T-cell (primary cell): Measurements from ENCODE around the gene ARHGAP45. TPM values are rescaled to one million over a fixed set of nuclear protein-coding genes. Genes with fewer than 3 reads are reported as not detected.
"Not testable (repeated sequence)": the region's sequence is repeated elsewhere in the genome, so short reads cannot be mapped to it uniquely, and the experiment has no call there.

ENCODE experiments used
- ATAC-seq, 4 experiments: fragments of 200-7000 bp in 3 of 4; fragments of 150-1000 bp in 1 of 4; cut with Tn5 transposase; replicated peaks in 1 of 4; 1 replicate in 3 of 4; 2 replicates in 1 of 4; pipeline ENCODE4 v1.10.0; 2021; ENCODE audit warnings: moderate library complexity in 3 of 4, mild to moderate bottlenecking in 2 of 4, moderate number of reproducible peaks in 1 of 4
- CTCF ChIA-PET, 2 donors: fragments of 300-600 bp; sonication (Branson Sonifier 250); formaldehyde crosslinking; loops; one replicate each; lab custom pipeline; 2022; ENCODE audit warnings: antibody characterized with exemption in 2 of 2; lab: Charles Lee
- POLR2A ChIA-PET, 2 donors: fragments of 300-600 bp; sonication (Branson Sonifier 250); formaldehyde crosslinking; loops; one replicate each; lab custom pipeline; 2022; ENCODE audit warnings: antibody characterized with exemption in 2 of 2; lab: Charles Lee
- DNase-seq, 35 experiments: peaks; one replicate each; pipeline versions ENCODE4 v3.0.0 to v3.0.0-alpha.2; 2013 to 2023
- H3K27ac ChIP-seq: one replicate; pipeline ENCODE4 v1.5.1; 2013; ENCODE audit warnings: low read length
- H3K27me3 ChIP-seq, 2 experiments: replicated peaks in 1 of 2; 1 replicate in 1 of 2; 2 replicates in 1 of 2; pipeline versions ENCODE4 v1.6.1 to v1.7.0; 2013; ENCODE audit warnings: low read length in 1 of 2, mixed read lengths in 1 of 2; ENCODE audit not compliant: control insufficient read depth in 2 of 2, insufficient read depth in 2 of 2; ENCODE audit errors: extremely low read depth in 1 of 2
- H3K36me3 ChIP-seq, 2 donors: 1 replicate in 1 of 2; 2 replicates in 1 of 2; pipeline versions ENCODE4 v1.6.1 to v1.7.0; 2013; ENCODE audit warnings: low read length in 1 of 2; ENCODE audit not compliant: control insufficient read depth in 2 of 2, insufficient read depth in 1 of 2; ENCODE audit errors: extremely low read depth in 1 of 2
- H3K4me1 ChIP-seq, 2 experiments: 1 replicate in 1 of 2; 2 replicates in 1 of 2; pipeline versions ENCODE4 v1.6.1 to v1.7.0; 2013; ENCODE audit warnings: low read length in 2 of 2, mixed read lengths in 1 of 2; ENCODE audit not compliant: insufficient read depth in 2 of 2, control insufficient read depth in 1 of 2; ENCODE audit errors: extremely low read depth in 1 of 2
- H3K4me3 ChIP-seq, 2 donors: 1 replicate in 1 of 2; 2 replicates in 1 of 2; pipeline versions ENCODE4 v1.5.1 to v1.7.0; 2013; ENCODE audit warnings: mild to moderate bottlenecking in 2 of 2, low read length in 1 of 2, moderate library complexity in 1 of 2; ENCODE audit not compliant: control insufficient read depth in 1 of 2; ENCODE audit errors: extremely low read depth in 1 of 2
- H3K9me3 ChIP-seq: 2 replicates; pipeline ENCODE4 v1.7.0; 2013
- H3K27ac Mint-ChIP-seq, 2 donors: one replicate each; pipeline ENCODE4 v1.8.0; 2020 to 2021; ENCODE audit warnings: mild to moderate bottlenecking in 2 of 2, mixed read lengths in 2 of 2
- H3K27me3 Mint-ChIP-seq, 2 donors: one replicate each; pipeline ENCODE4 v1.8.0; 2021 to 2022; ENCODE audit warnings: mixed read lengths in 2 of 2
- H3K36me3 Mint-ChIP-seq: one replicate; pipeline ENCODE4 v1.8.0; 2021; ENCODE audit warnings: mixed read lengths
- H3K4me1 Mint-ChIP-seq, 3 donors: one replicate each; pipeline ENCODE4 v1.8.0; 2020 to 2022; ENCODE audit warnings: mixed read lengths in 3 of 3, mild to moderate bottlenecking in 1 of 3
- H3K4me3 Mint-ChIP-seq, 3 donors: one replicate each; pipeline ENCODE4 v1.8.0; 2020 to 2022; ENCODE audit warnings: mild to moderate bottlenecking in 3 of 3, mixed read lengths in 3 of 3, moderate library complexity in 3 of 3
- H3K9me3 Mint-ChIP-seq, 3 donors: one replicate each; pipeline ENCODE4 v1.8.0; 2020 to 2022; ENCODE audit warnings: mixed read lengths in 3 of 3
- whole genome bisulfite sequencing: methylation state at CpG from one replicate; pipeline ENCODE4 v1.1.5; 2013; ENCODE audit warnings: missing lambda C conversion rate; ENCODE audit not compliant: insufficient coverage; 5-methylcytosine and 5-hydroxymethylcytosine counted together
- total RNA-seq, 35 experiments: library from RNA in 6 of 35; stranded (reverse) in 6 of 35; fragments of 120-200 nt in 1 of 35; gene quantifications; one replicate each; pipeline versions ENCODE4 v1.2.1 to v1.2.4 and lab custom pipeline; 2013 to 2026

The ARHGAP45 gene
- total RNA-seq, 5 donors from 2014 or later (not counting 1 experiment from before 2014, with no cell fraction given), result 729 to 1,130 (median 1,073) TPM

DNA sequence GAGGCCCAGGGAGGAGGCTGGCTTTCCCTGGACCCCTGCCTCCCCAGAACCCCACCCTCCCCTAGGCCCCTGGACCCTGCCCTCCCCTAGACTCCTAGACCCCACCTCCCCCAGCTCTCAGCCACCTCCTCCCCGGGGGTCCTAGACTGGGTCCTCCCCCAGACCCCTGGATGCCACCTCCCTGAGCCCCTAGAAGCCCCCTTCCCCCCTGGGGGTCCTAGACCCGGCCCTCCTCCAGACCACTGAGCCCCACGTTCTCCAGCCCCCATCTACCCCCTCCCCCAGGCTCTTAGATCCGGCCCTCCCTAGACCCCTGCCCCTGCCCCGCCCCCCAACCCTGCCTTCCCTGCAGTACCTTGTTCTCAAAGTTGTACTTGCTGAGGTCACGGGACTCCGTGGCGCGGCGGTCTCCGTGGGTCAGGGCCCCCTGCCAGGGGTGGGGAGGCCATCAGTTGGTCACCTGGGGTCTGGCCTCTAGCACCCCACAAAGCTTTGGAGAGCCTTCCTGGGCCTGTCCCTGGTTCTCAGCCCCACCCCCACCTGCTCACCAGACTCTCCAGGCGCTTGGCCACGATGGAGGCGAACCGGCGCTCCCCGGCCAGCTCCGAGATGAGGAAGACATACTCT, 44.8 kb downstream of the ARHGAP45 start:
- H3K4me3 Mint-ChIP-seq, result no peak overlapping the region
- ATAC-seq, result no peak
- POLR2A ChIA-PET, result interaction anchor here in 1 of 2 donors (0.6 kb wide), 2 partner anchors 46 to 340 kb away, joined by 5 read pairs; no protein-coding TSS in a partner anchor

DNA sequence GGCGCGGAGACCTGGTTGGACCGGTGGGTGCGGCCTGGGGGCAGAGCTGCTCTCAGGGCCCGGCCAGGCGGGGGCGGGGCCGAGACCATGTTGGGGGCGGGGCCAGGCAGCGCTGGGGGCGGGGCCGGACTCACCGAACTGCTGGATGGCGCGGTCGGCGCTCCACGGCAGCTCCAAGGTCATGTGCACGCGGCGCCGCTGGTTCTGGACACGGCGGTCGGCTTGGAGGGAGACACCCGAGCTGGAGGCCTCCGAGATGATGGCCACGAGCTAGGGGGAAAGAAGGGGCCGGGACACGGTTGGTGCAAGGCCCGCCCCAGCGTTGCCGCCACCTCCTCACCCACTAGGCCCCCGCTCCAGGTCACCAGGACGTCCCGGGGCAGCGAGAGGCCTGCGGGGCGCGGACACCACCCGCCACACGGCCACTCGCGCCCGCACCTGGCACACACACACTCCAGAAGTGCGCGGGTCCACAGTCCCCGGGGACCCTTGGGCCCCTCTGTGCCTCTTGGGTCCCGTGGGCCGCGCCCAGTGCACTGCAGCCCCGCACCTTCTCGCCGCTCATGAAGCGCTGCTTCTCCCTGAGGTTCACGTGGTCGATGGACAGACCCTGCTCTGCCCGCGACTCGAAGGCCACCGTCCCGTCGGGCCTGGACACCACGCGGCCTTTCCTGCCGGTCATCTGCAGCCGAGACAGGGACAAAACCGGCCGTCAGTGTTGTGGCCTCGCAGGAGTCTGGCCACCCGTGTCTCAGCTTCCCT, 45.5 kb downstream of the ARHGAP45 start:
- Histone ChIP-seq H3K36me3 (peaks cover 14 to 58% of the 10 kb centered on the region in 2 donors), H3K27ac (no peak overlapping the region), H3K4me1 (peaks cover 0 to 19% of the 10 kb centered on the region in 2 experiments), H3K27me3 (no peaks in the 10 kb centered on the region), H3K4me3 (no peak overlapping the region), H3K9me3 (no peaks in the 10 kb centered on the region)
- H3K36me3 Mint-ChIP-seq, result no peaks in the 10 kb centered on the region
- DNase-seq (peak in 1 of 35 experiments; percentile 23), ATAC-seq (no peak)
- 93% methylated on average over 66 of the region's 71 CpGs for WGBS
- no peak overlapping the region for H3K4me3 Mint-ChIP-seq
- ChIA-PET CTCF (interaction anchor here in 1 of 2 donors (0.6 to 0.7 kb wide), 3 partner anchors 21 to 189 kb away, joined by 3 to 6 read pairs (median 3); no protein-coding TSS in a partner anchor), POLR2A (interaction anchor here in 1 of 2 donors (0.6 kb wide), 2 partner anchors 45 to 339 kb away, joined by 5 read pairs; no protein-coding TSS in a partner anchor)
- no peaks in the 10 kb centered on the region for H3K27me3 Mint-ChIP-seq
- no peak overlapping the region for H3K27ac Mint-ChIP-seq
- no peaks in the 10 kb centered on the region for H3K9me3 Mint-ChIP-seq
- peaks cover 0 to 2% (median 1%) of the 10 kb centered on the region in 3 donors for H3K4me1 Mint-ChIP-seq

More for the DNA sequence above, 44.8 kb downstream of the ARHGAP45 start:
- WGBS, result 96% methylated on average over 13 of the region's 18 CpGs
- Histone ChIP-seq H3K4me1 (peaks cover 0 to 24% of the 10 kb centered on the region in 2 experiments), H3K36me3 (peaks cover 11 to 54% of the 10 kb centered on the region in 2 donors), H3K9me3 (no peaks in the 10 kb centered on the region), H3K4me3 (no peak overlapping the region), H3K27ac (no peak overlapping the region), H3K27me3 (no peaks in the 10 kb centered on the region)
- H3K27ac Mint-ChIP-seq, result no peak overlapping the region
- H3K36me3 Mint-ChIP-seq, result no peaks in the 10 kb centered on the region
- H3K27me3 Mint-ChIP-seq, result no peaks in the 10 kb centered on the region
- CTCF ChIA-PET, result interaction anchor here in 1 of 2 donors (0.6 to 0.7 kb wide), 3 partner anchors 21 to 189 kb away, joined by 3 to 6 read pairs (median 3); no protein-coding TSS in a partner anchor
- DNase-seq, result no peak
- peaks cover 0 to 4% (median 3%) of the 10 kb centered on the region in 3 donors for H3K4me1 Mint-ChIP-seq
- no peaks in the 10 kb centered on the region for H3K9me3 Mint-ChIP-seq

DNA sequence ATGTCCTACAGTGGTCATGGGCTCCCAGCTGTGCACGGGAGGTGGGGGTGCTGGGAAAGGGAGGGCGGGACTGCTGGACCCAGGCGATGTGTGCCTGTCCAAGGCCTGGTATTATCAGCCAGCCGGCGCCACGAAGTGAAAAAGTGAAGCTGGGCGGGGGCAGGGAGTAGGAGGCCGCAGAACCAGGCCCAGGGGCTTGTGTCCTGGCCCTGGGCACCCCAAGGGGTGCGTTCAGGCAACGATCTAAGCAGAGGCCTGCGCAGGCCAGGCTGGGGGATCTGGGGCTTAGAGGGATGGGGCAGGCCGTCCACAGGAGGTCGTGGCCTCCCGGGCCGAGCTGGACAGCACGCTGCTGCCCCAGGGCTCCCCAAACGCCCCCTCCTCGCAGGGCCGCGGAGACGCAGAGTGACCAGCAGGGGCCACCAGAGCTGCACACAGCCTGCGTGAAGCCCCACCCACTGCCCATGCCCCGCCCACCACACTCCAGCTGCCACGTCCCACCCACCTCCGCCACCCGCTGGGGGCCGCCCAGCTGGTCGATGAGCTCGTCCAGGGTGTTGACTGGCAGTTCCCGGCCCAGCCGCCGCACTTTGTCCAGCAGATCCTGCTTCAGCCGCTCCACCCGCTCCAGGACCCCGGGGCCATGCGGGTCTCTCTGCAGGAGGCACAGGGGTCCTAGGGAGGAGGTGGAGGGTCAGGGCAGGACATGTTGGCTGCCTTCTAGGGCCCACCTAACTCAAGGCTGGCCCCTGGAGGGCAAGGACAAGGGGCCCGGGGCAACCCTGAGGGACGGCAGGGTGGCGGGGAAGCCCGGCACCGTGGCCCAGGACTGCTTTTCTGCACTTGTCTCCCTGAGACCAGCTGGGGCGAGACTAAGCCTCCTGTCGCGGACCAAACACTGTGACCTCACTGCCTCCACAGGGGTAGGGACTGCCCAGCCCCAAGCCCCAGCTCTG, 46.3 kb downstream of the ARHGAP45 start:
- ATAC-seq, result peak; percentile 81 to 86 (median 84)
- H3K4me3 ChIP-seq, result no peak overlapping the region
- Mint-ChIP-seq H3K9me3 (no peaks in the 10 kb centered on the region), H3K4me3 (no peak overlapping the region), H3K27ac (peak overlapping the region; percentile 31 to 34), H3K36me3 (no peaks in the 10 kb centered on the region), H3K4me1 (peaks cover 0 to 2% (median 1%) of the 10 kb centered on the region in 3 donors), H3K27me3 (no peaks in the 10 kb centered on the region)
- CTCF ChIA-PET, result interaction anchor here (0.6 to 1.1 kb wide), 6 partner anchors 17 to 1524 kb away, joined by 3 to 4 read pairs (median 3); no protein-coding TSS in a partner anchor
- DNase-seq, result peak; percentile 50 to 90 (median 81)
- no peaks in the 10 kb centered on the region for H3K27me3 ChIP-seq
- POLR2A ChIA-PET, result interaction anchor here (0.6 to 0.7 kb wide), 3 partner anchors 21 to 156 kb away, joined by 3 to 10 read pairs (median 3); partner anchors contain the start of gene CIRBP (in 1 of the 2)
- peaks cover 0 to 19% of the 10 kb centered on the region in 2 experiments for H3K4me1 ChIP-seq
- H3K9me3 ChIP-seq, result no peaks in the 10 kb centered on the region
- 50% methylated on average over 34 of the region's 44 CpGs for WGBS
- peaks cover 15 to 66% of the 10 kb centered on the region in 2 donors for H3K36me3 ChIP-seq
- H3K27ac ChIP-seq, result peak overlapping the region; percentile 49

DNA sequence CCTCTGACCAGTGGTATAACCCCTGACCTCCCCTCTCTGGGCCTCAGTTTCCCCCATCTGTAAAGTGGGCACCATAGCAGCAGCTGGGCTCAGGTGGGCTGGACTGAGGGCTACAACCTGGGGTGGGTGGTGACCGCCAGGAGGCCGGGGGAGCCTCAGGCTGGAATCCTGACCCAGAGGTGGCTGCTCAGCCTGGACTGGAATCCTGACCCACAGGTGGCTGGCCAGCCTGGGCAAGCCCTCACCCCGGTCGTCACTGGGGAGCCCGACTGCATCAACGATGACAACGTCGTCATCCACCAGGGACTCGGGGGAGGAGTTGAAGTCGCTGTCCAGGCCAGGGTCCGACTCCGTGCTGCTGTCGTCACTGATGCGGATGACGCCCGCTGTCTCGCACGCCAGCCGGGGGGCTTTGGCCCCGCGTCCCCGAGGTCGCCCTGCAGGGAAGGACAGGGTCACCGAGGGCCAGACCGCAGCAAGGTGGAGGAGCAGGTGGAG, 47.1 kb downstream of the ARHGAP45 start:
- Histone ChIP-seq H3K4me3 (no peak overlapping the region), H3K27ac (peak overlapping the region; percentile 49), H3K27me3 (no peaks in the 10 kb centered on the region), H3K36me3 (peaks cover 20 to 73% of the 10 kb centered on the region in 2 donors), H3K4me1 (peaks cover 0 to 19% of the 10 kb centered on the region in 2 experiments), H3K9me3 (no peaks in the 10 kb centered on the region)
- WGBS, result 96% methylated on average over 25 of the region's 25 CpGs
- DNase-seq (no peak), ATAC-seq (no peak)
- ChIA-PET CTCF (interaction anchor here (0.6 to 1.1 kb wide), 5 partner anchors 16 to 1523 kb away, joined by 3 to 4 read pairs (median 3); no protein-coding TSS in a partner anchor), POLR2A (interaction anchor here (0.6 to 0.7 kb wide), 3 partner anchors 20 to 155 kb away, joined by 3 to 10 read pairs (median 3); partner anchors contain the start of gene CIRBP (in 1 of the 2))
- H3K27ac Mint-ChIP-seq, result no peak overlapping the region
- H3K27me3 Mint-ChIP-seq, result no peaks in the 10 kb centered on the region
- peaks cover 0 to 2% (median 1%) of the 10 kb centered on the region in 3 donors for H3K4me1 Mint-ChIP-seq
- H3K4me3 Mint-ChIP-seq, result no peak overlapping the region
- H3K9me3 Mint-ChIP-seq, result no peaks in the 10 kb centered on the region
- H3K36me3 Mint-ChIP-seq, result no peaks in the 10 kb centered on the region

DNA sequence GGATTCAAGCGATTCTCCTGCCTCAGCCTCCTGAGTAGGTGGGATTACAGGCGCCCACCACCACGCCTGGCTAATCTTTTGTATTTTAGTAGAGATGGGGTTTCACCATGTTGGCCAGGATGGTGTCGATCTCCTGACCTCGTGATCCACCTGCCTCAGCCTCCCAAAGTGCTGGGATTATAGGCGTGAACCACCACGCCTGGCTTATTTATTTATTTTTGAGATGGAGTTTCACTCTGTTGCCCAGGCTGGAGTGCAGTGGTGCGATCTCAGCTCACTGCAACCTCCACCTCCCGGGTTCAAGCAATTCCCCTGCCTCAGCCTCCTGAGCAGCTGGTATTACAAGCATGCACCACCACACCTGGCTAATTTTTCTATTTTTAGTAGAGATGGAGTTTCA, 47.8 kb downstream of the ARHGAP45 start:
- H3K4me1 Mint-ChIP-seq, H3K4me3 Mint-ChIP-seq, H3K27ac ChIP-seq, H3K27me3 Mint-ChIP-seq, H3K9me3 Mint-ChIP-seq, ATAC-seq, DNase-seq, CTCF ChIA-PET, POLR2A ChIA-PET, H3K27ac Mint-ChIP-seq, H3K36me3 Mint-ChIP-seq, H3K27me3 ChIP-seq, H3K9me3 ChIP-seq, H3K4me3 ChIP-seq: not testable (repeated sequence)
- Histone ChIP-seq H3K4me1 (peaks cover 0 to 19% of the 10 kb centered on the region in 2 experiments), H3K36me3 (peaks cover 21 to 78% of the 10 kb centered on the region in 2 donors)
- WGBS, result no CpG with 5 or more reads among the region's 9 CpGs
